IMR-90 (cell line): ENCODE measurements around the gene CDC73.

ENCODE experiments used
- BHLHE40 ChIP-seq: fragments of 150-350 bp; IDR thresholded peaks from 2 replicates; pipeline ENCODE4 v1.6.1; 2016; ENCODE audit warnings: mild to moderate bottlenecking, low read depth, low read length
- MAFK ChIP-seq: IDR thresholded peaks from 2 replicates; pipeline ENCODE4 v1.6.1; 2012; ENCODE audit warnings: low read depth, low read length, improper control_type of control experiment
- NFE2L2 ChIP-seq: fragments of 150-350 bp; IDR thresholded peaks from 2 replicates; pipeline ENCODE4 v1.6.1; 2016; ENCODE audit warnings: low read depth, mild to moderate bottlenecking, low read length
- POLR2A ChIP-seq: IDR thresholded peaks from 2 replicates; pipeline ENCODE4 v1.6.1; 2012; ENCODE audit warnings: mild to moderate bottlenecking, low read depth, low read length
- SMC3 ChIP-seq: fragments of 150-350 bp; IDR thresholded peaks from 2 replicates; pipeline ENCODE4 v1.6.1; 2016; ENCODE audit warnings: low read depth, mild to moderate bottlenecking, antibody characterized with exemption, low read length, moderate library complexity
- TF ChIP-seq, protein P1 (sequence below): conservative IDR thresholded peaks from 2 replicates; pipeline ENCODE4 v1.5.1; 2012; ENCODE audit warnings: mild to moderate bottlenecking, low read depth, low read length, improper control_type of control experiment

DNA sequence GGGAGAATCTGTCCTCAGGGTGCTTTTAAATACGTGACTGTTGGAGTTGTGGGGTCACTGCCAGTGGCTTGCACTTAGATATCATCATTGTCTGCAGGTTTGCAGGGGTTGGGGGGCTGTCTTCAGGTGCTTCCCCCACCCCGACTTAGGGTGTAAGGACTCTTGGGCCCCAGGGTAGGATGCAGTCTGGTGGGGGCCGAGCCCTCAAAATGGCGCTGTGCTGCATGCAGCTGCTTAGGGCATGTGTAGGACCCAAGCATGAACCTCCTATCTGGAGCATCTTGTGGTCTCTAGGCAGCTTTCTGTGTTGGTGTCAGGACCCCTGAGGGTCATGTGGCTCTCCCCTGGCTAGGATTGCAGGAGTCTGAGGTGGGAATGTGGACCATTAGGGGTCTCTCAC lies 120.2 kb downstream of the CDC73 start:
- TF ChIP-seq SMC3 (no peak), POLR2A (no peak), NFE2L2 (no peak), MAFK (no peak), BHLHE40 (no peak)
- TF ChIP-seq, protein P1, sequence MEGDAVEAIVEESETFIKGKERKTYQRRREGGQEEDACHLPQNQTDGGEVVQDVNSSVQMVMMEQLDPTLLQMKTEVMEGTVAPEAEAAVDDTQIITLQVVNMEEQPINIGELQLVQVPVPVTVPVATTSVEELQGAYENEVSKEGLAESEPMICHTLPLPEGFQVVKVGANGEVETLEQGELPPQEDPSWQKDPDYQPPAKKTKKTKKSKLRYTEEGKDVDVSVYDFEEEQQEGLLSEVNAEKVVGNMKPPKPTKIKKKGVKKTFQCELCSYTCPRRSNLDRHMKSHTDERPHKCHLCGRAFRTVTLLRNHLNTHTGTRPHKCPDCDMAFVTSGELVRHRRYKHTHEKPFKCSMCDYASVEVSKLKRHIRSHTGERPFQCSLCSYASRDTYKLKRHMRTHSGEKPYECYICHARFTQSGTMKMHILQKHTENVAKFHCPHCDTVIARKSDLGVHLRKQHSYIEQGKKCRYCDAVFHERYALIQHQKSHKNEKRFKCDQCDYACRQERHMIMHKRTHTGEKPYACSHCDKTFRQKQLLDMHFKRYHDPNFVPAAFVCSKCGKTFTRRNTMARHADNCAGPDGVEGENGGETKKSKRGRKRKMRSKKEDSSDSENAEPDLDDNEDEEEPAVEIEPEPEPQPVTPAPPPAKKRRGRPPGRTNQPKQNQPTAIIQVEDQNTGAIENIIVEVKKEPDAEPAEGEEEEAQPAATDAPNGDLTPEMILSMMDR, result no peak
